GM10248 (cell line): ENCODE results near the gene CRABP2.

Experiments used
- CTCF ChIA-PET: fragments of 300-600 bp; sonication (Branson Sonifier 250); formaldehyde crosslinking; extraction: SDS; loops from one replicate; lab custom pipeline; 2021; ENCODE audit warnings: antibody characterized with exemption; lab: Yijun Ruan, JAX
- POLR2A ChIA-PET: fragments of 350-650 bp; sonication (Branson Sonifier 250); formaldehyde crosslinking; extraction: SDS; loops from one replicate; lab custom pipeline; 2020; ENCODE audit warnings: antibody characterized with exemption; lab: Yijun Ruan, JAX
- DNase-seq: peaks from one replicate; pipeline ENCODE4 v3.0.0; 2012; ENCODE audit errors: extremely low spot score
- TF ChIP-seq, protein P1 (sequence below): IDR thresholded peaks from 2 replicates; pipeline ENCODE4 v1.5.1; 2012; ENCODE audit warnings: mild to moderate bottlenecking, low read depth; ENCODE audit errors: extremely low read depth, missing control alignments, control extremely low read depth

The CRABP2 gene

DNA sequence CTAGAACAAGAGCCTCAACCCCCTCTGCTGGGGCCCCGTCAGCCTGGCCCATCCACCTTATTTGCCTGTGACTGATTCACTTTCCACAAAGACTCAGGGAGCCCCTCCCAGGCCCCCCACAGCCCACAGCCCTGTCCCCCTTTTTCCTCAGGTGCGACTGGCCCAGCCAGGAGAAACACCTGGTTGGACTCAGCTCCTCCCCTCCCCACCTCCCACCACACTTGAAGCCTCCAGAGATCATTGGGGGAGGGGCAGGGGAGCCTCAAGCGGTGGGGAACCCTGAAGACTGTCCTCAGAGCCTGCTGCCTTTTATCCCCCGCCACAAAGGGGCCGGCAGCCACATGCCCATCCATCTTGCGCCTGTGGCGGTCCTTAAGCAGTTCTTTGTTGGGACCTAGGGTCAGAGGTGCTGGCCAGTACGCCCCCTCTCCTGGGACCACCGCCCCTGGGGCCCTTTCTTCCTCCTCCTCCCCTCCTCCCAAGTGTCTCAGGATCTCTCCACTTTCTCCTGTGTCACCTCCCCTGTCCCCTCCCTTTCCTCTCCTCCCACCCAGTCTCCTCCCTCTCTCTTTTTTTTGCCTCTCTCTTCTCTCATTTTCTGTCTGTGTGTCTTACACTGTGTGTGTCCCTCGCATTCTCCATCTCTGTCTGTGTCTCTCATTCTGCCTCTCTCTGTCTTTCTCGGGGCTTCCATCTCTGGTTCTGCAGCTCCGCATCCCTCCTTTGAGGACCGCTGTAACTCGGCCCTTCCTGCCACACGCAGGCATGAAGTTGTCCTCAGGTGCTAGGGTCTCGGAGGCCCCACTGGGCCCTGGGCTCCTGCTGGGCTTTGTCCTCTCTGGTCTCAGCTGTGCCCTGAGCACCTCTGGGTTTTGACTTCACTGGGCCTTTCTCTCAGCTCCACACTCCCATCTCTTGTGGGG is 12.2 kb downstream of the CRABP2 start:
- no peak for DNase-seq
- POLR2A ChIA-PET = no interaction called here
- TF ChIP-seq, protein P1, sequence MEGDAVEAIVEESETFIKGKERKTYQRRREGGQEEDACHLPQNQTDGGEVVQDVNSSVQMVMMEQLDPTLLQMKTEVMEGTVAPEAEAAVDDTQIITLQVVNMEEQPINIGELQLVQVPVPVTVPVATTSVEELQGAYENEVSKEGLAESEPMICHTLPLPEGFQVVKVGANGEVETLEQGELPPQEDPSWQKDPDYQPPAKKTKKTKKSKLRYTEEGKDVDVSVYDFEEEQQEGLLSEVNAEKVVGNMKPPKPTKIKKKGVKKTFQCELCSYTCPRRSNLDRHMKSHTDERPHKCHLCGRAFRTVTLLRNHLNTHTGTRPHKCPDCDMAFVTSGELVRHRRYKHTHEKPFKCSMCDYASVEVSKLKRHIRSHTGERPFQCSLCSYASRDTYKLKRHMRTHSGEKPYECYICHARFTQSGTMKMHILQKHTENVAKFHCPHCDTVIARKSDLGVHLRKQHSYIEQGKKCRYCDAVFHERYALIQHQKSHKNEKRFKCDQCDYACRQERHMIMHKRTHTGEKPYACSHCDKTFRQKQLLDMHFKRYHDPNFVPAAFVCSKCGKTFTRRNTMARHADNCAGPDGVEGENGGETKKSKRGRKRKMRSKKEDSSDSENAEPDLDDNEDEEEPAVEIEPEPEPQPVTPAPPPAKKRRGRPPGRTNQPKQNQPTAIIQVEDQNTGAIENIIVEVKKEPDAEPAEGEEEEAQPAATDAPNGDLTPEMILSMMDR = no peak
- CTCF ChIA-PET = interaction anchor here (0.7 to 25.5 kb wide), 8 partner anchors 16 to 198 kb away, joined by 3 to 597 read pairs (median 112); partner anchors contain the start of genes CRABP2, INSRR, ISG20L2 and METTL25B

DNA sequence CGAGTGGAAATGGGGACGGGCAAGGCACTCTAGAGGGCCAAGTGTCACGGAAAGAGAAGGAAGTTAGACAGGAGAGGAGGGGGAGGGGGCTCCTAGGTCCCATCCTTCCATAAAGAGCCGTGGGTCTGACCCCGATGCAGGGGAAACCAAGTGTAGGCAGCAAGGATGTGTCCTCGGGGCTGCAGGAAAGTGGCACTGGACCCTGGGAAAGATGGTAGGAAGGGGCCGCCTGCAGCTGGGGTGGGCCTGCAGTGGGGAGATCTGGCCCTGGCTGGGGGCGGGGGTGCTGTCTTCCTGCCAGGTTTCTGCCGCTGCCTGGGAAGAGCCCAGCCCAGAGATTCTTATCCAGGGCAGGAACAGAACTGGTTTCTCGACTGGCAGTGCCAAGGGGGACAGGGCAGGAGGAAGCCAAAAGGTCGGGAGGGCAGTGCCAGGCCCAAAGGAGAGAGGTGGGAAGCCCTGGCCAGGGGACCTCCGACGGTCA is 12.9 kb downstream of the CRABP2 start:
- DNase-seq = no peak
- CTCF ChIA-PET = interaction anchor here (0.9 to 25.5 kb wide), 11 partner anchors 15 to 235 kb away, joined by 3 to 597 read pairs (median 108); partner anchors contain the start of genes CRABP2, INSRR, ISG20L2 and METTL25B
- TF ChIP-seq, protein P1 = no peak
- POLR2A ChIA-PET = no interaction called here

DNA sequence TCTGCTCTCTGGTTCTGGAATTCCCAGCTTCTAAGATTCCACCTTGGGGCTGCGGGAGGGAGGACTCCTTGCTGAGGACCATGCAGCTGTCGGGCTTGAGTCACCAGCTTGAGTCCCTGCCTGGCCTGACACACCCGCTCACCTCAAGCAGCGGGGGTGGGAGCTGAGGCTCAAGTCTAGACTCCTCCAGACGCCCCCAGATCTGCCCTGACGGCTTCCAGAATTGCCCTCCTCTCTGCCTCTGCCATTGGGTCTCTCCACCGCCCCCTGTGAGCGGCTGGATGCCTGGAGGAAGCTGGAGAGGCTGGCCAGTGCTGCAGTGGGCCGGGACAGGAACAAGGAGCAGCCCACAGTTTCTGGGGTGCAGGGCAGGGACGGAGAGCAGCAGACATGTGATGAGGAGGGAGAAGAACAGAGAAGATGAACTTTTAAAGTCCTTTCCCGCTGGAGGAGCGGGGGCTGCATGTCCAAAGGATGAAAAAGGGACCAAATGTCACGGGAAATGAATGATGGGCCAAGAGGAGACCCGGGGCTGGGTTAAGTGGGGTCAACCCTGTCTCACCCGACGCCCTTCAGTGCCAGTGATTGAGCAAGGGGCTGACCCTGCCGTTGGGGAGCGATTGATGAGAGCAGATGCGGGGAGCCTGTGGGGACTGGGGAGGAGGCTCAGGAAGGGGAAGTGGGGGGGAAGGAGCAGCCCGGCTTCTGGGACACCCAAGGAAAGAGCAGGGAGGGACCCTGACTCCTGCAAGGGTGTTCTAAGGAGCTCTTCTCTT is 13.5 kb downstream of the CRABP2 start:
- POLR2A ChIA-PET = no interaction called here
- CTCF ChIA-PET = interaction anchor here (0.9 to 25.5 kb wide), 13 partner anchors 14 to 236 kb away, joined by 3 to 597 read pairs (median 23); partner anchors contain the start of genes CRABP2, INSRR, ISG20L2 and METTL25B
- TF ChIP-seq, protein P1 = no peak
- no peak for DNase-seq

DNA sequence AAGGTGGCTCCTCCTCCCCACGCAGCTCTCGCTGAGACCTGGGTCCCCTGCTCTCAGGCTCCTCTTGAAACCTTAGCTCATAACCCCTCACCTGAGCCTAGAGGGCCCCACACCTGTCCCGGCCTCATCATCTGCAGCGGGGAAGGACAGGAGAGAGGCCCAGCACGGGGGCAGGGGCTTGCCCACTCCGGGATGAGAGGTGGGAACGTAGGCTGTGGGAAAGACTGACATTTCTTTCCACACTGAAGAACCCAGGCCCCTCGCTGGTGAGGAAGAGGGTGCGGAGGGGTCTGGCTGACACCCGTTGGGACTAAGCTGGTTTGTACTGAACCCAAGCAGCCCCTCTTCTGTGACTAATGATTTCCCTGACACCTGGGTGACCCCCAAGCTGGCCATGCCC is 14.2 kb downstream of the CRABP2 start:
- CTCF ChIA-PET = interaction anchor here (1.1 to 25.5 kb wide), 12 partner anchors 14 to 200 kb away, joined by 3 to 597 read pairs (median 66); partner anchors contain the start of genes CRABP2, INSRR, ISG20L2 and METTL25B
- TF ChIP-seq, protein P1 = no peak
- DNase-seq = no peak
- POLR2A ChIA-PET = no interaction called here

DNA sequence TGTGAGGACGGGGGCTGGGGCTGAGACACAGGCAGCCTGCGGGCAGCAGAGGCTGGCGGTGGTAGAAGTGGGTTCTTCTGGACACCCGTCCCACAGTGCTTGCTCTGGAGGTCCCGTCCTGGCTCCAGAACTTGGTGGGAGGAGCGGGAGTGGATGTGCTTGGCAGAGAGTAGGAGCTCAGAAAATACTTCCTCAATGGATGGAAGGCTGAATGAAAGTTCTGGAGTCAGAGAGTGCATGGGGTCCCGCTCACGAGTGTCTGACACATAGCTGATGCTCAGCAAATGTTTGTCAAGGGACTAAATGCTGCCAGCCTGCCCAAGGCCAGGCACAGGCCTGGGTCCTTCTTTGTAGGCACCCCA is 14.7 kb downstream of the CRABP2 start:
- CTCF ChIA-PET = interaction anchor here (1.1 to 25.5 kb wide), 19 partner anchors 13 to 201 kb away, joined by 3 to 597 read pairs (median 6); partner anchors contain the start of genes BCAN, CRABP2, INSRR and ISG20L2
- no peak for DNase-seq
- POLR2A ChIA-PET = no interaction called here
- TF ChIP-seq, protein P1 = no peak
